ENCODE data around the gene TSC2. TPM values are rescaled to one million over a fixed set of nuclear protein-coding genes. Genes with fewer than 3 reads are reported as not detected.

TSC2 gene
- total and polyA plus RNA-seq, 2 donors (not counting 3 experiments of a cell fraction or from before 2014, with no cell fraction given), result 87.9 to 144 TPM

GRCh38 chr16:2077696-2078095, 29.9 kb downstream of the TSC2 start:
- H3K9me1 ChIP-seq (replicated peaks; ENCODE audit: control insufficient read depth, extremely low read depth, insufficient read depth, low read length), result no peaks in the 10 kb centered on the region
- no peak overlapping the region for H3K4me2 ChIP-seq (ENCODE audit: insufficient read depth, low read length)
- no peak overlapping the region for H3K27ac ChIP-seq (ENCODE audit: insufficient read depth, low read depth, low read length)
- no peaks in the 10 kb centered on the region for H3K9me3 ChIP-seq (replicated peaks; ENCODE audit: control insufficient read depth, insufficient read depth, low read length)
- intact Hi-C loops (cut with micrococcal nuclease), result no loop called here
- DNase-seq (ENCODE audit: low read depth, low spot score), result no peak
- BruUV-seq (replicated peaks), result no TSS peak
- H3K4me3 ChIP-seq (replicated peaks in 1 of 3; ENCODE audit: insufficient read depth in 1 of 3, low read depth in 1 of 3, low read length in 3 of 3), result no peak overlapping the region
- H3K27me3 ChIP-seq (ENCODE audit: control insufficient read depth in 2 of 2, insufficient read depth in 2 of 2, low read length in 2 of 2), result no peaks in the 10 kb centered on the region
- POLR2A ChIA-PET, result no interaction called here
- TF ChIP-seq JUN (IDR thresholded peaks at IDR 0.05; ENCODE audit: borderline replicate concordance, insufficient read depth, insufficient read length, low read depth) (no peak), EZH2 (IDR thresholded peaks at IDR 0.05; ENCODE audit: borderline replicate concordance, low read depth, low read length, severe bottlenecking) (no peak), MYC (IDR thresholded peaks at IDR 0.05; ENCODE audit: low read depth, low read length) (no peak)
- FAIRE-seq, result no peak
- CTCF ChIA-PET, result no interaction called here
- dilution Hi-C loops (cut with MboI; ENCODE audit: extremely low pct_ligation_motif_present, low sequenced_read_pairs), result no loop called here
- H3K79me2 ChIP-seq (ENCODE audit: control insufficient read depth, insufficient read depth, low read length), result no peaks in the 10 kb centered on the region
- no peaks in the 10 kb centered on the region for H4K20me1 ChIP-seq (replicated peaks; ENCODE audit: control insufficient read depth, extremely low read depth, insufficient read depth, low read length)
- peaks cover 2 to 56% of the 10 kb centered on the region in 2 experiments for H3K36me3 ChIP-seq (ENCODE audit: control insufficient read depth in 2 of 2, extremely low read depth in 1 of 2, insufficient read depth in 2 of 2, low read length in 2 of 2)
- no peak overlapping the region for H2AFZ ChIP-seq (ENCODE audit: low read depth, low read length)
- H3K4me1 ChIP-seq (ENCODE audit: control insufficient read depth, extremely low read depth, insufficient read depth, low read length), result no peaks in the 10 kb centered on the region
- no peak overlapping the region for H3K9ac ChIP-seq (replicated peaks; ENCODE audit: extremely low read depth, insufficient read depth, low read length)

GRCh38 chr16:2078096-2078495, 30.3 kb downstream of the TSC2 start:
- Histone ChIP-seq H3K36me3 (ENCODE audit: control insufficient read depth in 2 of 2, extremely low read depth in 1 of 2, insufficient read depth in 2 of 2, low read length in 2 of 2) (peaks cover 2 to 56% of the 10 kb centered on the region in 2 experiments), H3K9ac (replicated peaks; ENCODE audit: extremely low read depth, insufficient read depth, low read length) (no peak overlapping the region), H4K20me1 (replicated peaks; ENCODE audit: control insufficient read depth, extremely low read depth, insufficient read depth, low read length) (no peaks in the 10 kb centered on the region), H3K79me2 (ENCODE audit: control insufficient read depth, insufficient read depth, low read length) (no peaks in the 10 kb centered on the region), H3K4me3 (replicated peaks in 1 of 3; ENCODE audit: insufficient read depth in 1 of 3, low read depth in 1 of 3, low read length in 3 of 3) (no peak overlapping the region), H2AFZ (ENCODE audit: low read depth, low read length) (no peak overlapping the region), H3K4me1 (ENCODE audit: control insufficient read depth, extremely low read depth, insufficient read depth, low read length) (no peaks in the 10 kb centered on the region), H3K9me1 (replicated peaks; ENCODE audit: control insufficient read depth, extremely low read depth, insufficient read depth, low read length) (no peaks in the 10 kb centered on the region), H3K9me3 (replicated peaks; ENCODE audit: control insufficient read depth, insufficient read depth, low read length) (no peaks in the 10 kb centered on the region), H3K27ac (ENCODE audit: insufficient read depth, low read depth, low read length) (no peak overlapping the region), H3K27me3 (ENCODE audit: control insufficient read depth in 2 of 2, insufficient read depth in 2 of 2, low read length in 2 of 2) (no peaks in the 10 kb centered on the region), H3K4me2 (ENCODE audit: insufficient read depth, low read length) (no peak overlapping the region)
- ChIA-PET POLR2A (no interaction called here), CTCF (interaction anchor here (1.2 kb wide), 1 partner anchor 62 kb away, joined by 4 read pairs; no protein-coding TSS in a partner anchor)
- BruUV-seq (replicated peaks), result no TSS peak
- DNase-seq (ENCODE audit: low read depth, low spot score), result no peak
- dilution Hi-C loops (cut with MboI; ENCODE audit: extremely low pct_ligation_motif_present, low sequenced_read_pairs) (no loop called here), intact Hi-C loops (cut with micrococcal nuclease) (no loop called here)
- no peak for FAIRE-seq
- no peak for TF ChIP-seq FOS (IDR thresholded peaks at IDR 0.05; ENCODE audit: borderline replicate concordance, insufficient read depth, low read length)
- TF ChIP-seq EZH2 (IDR thresholded peaks at IDR 0.05; ENCODE audit: borderline replicate concordance, low read depth, low read length, severe bottlenecking), result no peak
- TF ChIP-seq, protein P1, sequence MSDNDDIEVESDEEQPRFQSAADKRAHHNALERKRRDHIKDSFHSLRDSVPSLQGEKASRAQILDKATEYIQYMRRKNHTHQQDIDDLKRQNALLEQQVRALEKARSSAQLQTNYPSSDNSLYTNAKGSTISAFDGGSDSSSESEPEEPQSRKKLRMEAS (IDR thresholded peaks at IDR 0.05; ENCODE audit: insufficient read depth, insufficient read length), result no peak
- TF ChIP-seq MYC (IDR thresholded peaks at IDR 0.05; ENCODE audit: low read depth, low read length), result no peak
- TF ChIP-seq JUN (IDR thresholded peaks at IDR 0.05; ENCODE audit: borderline replicate concordance, insufficient read depth, insufficient read length, low read depth), result no peak
- no peak for TF ChIP-seq GATA2 (IDR thresholded peaks at IDR 0.05; ENCODE audit: insufficient read depth, insufficient read length, low read depth, low read length)
- TF ChIP-seq POLR2AphosphoS5 (IDR thresholded peaks at IDR 0.05; ENCODE audit: insufficient read depth, low read depth, low read length), result no peak
- no peak for TF ChIP-seq CTCF (IDR thresholded peaks at IDR 0.05; ENCODE audit: extremely low read depth in 1 of 2, insufficient read depth in 1 of 2, low read depth in 1 of 2, low read length in 2 of 2)
- TF ChIP-seq POLR2A (IDR thresholded peaks at IDR 0.05; ENCODE audit: low read depth, low read length), result no peak

Measured in endothelial cell of umbilical vein (primary cell).